GM19240 (cell line): ENCODE measurements around the gene CNNM1.

Experiments
- DNase-seq: peaks from one replicate; pipeline ENCODE4 v3.0.0; 2011; ENCODE audit warnings: low spot score; ENCODE audit not compliant: insufficient read length

The CNNM1 gene

DNA sequence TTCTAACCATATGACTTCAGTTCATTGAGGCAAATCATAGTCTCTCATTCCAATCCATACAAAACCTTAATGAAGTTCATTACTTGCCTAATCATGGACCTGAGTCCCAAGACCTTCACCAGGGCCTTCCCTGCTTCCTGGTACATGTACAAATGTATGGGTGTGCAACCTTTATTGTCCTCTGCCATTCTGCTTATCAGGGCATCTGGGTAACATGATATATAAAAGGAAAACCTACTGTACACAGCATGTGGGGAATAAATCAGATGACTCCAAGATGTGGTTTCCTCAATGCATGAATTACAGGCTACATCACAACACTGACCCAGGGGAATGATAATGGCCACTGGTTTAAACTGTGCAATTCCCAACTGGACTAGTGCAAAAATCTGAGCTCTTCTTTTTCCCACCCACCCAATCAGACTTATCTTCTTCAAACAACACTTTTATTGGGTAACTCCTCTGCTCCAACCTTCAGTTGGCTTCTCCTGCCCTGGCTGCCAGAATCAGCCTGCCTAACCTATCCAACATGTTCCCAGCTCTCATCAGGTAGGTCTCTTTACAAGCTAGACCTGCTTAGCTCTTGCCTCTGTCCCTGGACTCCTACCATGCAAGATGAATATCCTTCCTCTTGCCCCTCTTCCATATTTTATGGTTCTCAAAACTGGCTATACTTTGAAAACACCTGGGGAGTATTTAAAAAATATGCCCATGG, 89.9 kb downstream of the CNNM1 start:
- DNase-seq: no peak

- DNase-seq: no peak
Measured at GRCh38 chr10:99419688-99420087, 90.5 kb downstream of the CNNM1 start.

GRCh38 chr10:99421233-99421739, 92.1 kb downstream of the CNNM1 start:
- no peak for DNase-seq

GRCh38 chr10:99422529-99423096, 93.5 kb downstream of the CNNM1 start:
- no peak for DNase-seq

GRCh38 chr10:99424656-99425055, 95.5 kb downstream of the CNNM1 start:
- DNase-seq: no peak

- DNase-seq: no peak
Measured at GRCh38 chr10:99425204-99425603, 96.0 kb downstream of the CNNM1 start.

DNA sequence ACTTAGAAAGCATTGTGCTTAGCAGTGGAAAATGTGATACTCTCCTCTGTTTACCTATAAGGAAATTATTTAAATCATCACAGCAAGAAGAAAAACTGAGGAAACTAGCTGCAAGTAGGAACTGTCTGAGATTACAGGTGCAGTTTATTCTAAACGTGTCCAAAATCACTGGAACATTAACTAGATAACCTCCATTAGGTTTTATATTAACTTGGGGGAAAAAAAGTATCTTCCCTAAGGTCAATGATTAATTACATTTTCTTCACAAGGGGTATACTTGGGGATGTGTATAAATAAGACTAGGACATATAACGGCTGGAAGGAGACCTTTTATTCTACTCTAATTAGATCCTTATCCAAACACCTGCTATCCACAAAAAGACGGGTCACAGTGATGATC, 97.5 kb downstream of the CNNM1 start:
- no peak for DNase-seq

- no peak for DNase-seq
Measured at GRCh38 chr10:99427566-99428190, 98.5 kb downstream of the CNNM1 start.

DNA sequence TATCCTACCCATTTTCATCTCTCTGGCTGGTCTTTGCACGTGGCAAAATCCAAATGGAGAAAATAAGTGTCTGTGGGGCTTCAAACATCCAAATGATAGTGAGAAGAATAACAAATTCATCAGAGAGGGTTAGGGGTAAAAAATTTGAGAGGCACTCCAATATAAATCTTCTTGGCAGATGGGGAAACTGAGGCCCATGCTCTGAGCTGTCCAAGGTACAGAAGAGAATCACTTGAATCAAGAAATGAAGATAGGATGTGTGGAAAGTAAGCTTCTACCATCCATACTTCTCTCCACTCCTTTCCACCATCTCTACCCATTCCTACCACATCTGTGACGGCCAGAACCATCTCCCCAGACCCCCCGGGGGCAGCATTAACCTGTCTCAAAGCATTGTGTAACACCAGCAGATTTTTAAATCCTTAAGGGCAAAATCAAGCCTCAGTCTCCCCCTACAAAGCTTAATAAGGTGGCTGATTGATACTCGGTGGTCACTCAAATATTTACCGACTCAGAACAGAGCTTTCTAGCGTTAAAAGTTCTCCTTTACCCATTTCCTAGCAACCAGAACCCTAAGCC, 100.5 kb downstream of the CNNM1 start:
- no peak for DNase-seq

DNA sequence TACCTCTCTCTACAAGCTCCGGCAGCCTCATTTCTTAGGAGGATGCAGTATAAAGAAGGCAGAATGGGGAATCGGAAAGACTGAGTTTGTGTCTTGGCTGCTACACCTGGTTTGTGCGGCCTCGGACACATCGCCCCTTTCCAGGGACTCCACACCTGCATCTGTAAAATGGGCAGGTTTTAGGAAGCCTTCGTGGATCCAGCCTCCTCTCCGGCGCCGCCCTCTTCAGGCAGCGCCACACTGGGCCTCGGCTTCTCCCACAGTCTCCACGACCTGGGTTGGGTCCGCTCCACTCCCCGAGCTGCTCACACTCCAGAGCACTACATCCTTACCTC, 100.9 kb downstream of the CNNM1 start:
- DNase-seq: no peak

GRCh38 chr10:99430451-99431189, 101.5 kb downstream of the CNNM1 start, which contains the start of gene GOT1:
GOT1 (minus strand) TSS chr10:99430624; CDS start chr10:99430565, 59 bp downstream.
- DNase-seq: peak; percentile 84

- no peak for DNase-seq
Measured at GRCh38 chr10:99431190-99431760, 102.1 kb downstream of the CNNM1 start.

GRCh38 chr10:99432047-99432446, 102.9 kb downstream of the CNNM1 start:
- DNase-seq: no peak

GRCh38 chr10:99432881-99433280, 103.7 kb downstream of the CNNM1 start:
- no peak for DNase-seq

DNA sequence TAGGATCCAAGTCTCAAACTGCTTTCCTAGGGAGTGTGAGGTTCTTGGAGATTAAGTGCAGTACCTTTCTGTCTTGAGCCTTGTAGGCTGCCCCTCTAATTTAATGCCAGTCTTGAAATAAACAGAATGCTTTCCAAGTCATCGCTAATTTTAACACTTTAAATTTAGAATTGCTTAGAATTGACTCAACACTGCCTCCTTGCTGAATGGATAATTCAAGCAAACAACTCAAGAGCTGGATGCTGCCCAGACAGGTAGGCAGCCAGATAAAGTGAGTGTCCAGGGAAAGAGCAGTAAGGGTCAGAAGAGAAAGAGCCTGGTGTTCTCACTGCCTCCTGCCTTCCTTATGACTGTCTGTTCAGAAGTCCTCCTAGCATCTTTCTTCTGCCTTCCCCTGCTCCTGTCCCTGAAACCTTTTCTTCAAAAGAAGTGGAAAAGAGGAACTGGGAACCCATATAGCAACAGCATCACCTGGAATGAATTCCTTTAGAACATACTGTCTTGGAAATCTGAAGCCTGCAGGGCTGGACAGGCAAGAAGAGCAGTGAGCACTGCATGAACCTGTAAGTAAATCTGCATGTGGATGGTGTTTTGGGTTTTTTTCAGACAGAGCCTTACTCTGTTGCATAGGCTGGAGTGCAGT, 104.3 kb downstream of the CNNM1 start:
- no peak for DNase-seq

- DNase-seq: no peak
Measured at GRCh38 chr10:99435986-99436638, 107.0 kb downstream of the CNNM1 start.

GRCh38 chr10:99438890-99439289, 109.7 kb downstream of the CNNM1 start:
- no peak for DNase-seq

GRCh38 chr10:99442394-99442793, 113.2 kb downstream of the CNNM1 start:
- no peak for DNase-seq

DNA sequence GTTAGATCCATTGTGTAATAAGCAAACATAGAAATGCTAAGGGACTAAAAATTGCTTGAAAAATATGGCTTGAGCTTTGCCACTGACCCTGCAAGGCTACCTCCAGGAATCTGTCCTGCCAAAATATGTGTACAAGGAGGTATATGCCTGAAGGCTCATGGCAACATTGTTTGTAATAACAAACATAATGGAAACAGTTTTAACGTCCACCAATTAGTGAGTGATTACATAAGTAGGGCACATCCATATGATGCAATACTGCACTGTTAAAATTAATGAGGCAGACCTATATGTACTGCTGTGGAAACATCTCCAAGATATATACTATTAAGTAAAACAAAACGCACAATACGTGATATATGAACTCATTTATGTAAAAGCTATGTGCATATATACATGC, 114.3 kb downstream of the CNNM1 start:
- DNase-seq: no peak
